Endothelial cell of umbilical vein (primary cell): Measurements from ENCODE around the gene UQCR10. TPM values are rescaled to one million over a fixed set of nuclear protein-coding genes. Genes with fewer than 3 reads are reported as not detected.

Experiments
- BruUV-seq: library from RNA; stranded (reverse); fragments of 400-500 nt; replicated peaks from 2 replicates; lab custom pipeline; 2021; lab: Mats Ljungman, UMichigan
- CTCF ChIA-PET: fragments of 300-600, 350-600 bp; sonication (Branson Sonifier 250); formaldehyde crosslinking; loops from one replicate; lab custom pipeline; 2021; ENCODE audit warnings: antibody characterized with exemption, inconsistent platforms; lab: Charles Lee
- POLR2A ChIA-PET: fragments of 300-600, 350-600 bp; sonication (Branson Sonifier 250); formaldehyde crosslinking; loops from one replicate; lab custom pipeline; 2021; ENCODE audit warnings: antibody characterized with exemption, inconsistent platforms; lab: Charles Lee
- DNase-seq: peaks from one replicate; pipeline ENCODE4 v3.0.0-alpha.2; 2011; ENCODE audit warnings: low read depth, low spot score
- FAIRE-seq: peaks from 2 replicates; lab custom pipeline; 2011; peaks lifted over from hg19 to GRCh38; lab: Jason Lieb, UNC
- H2AFZ ChIP-seq: 2 replicates; pipeline ENCODE4 v1.6.0; 2012; ENCODE audit warnings: low read depth, low read length, control low read depth, inconsistent platforms
- H3K27ac ChIP-seq: 2 replicates; pipeline ENCODE4 v1.5.1; 2011; ENCODE audit warnings: low read depth, mild to moderate bottlenecking, control low read depth, low read length, moderate library complexity; ENCODE audit not compliant: insufficient read depth
- H3K27me3 ChIP-seq, 2 experiments: 2 replicates each; pipeline versions ENCODE4 v1.6.0 to v1.6.1; 2011; ENCODE audit warnings: low read length in 2 of 2, mixed read lengths in 1 of 2; ENCODE audit not compliant: control insufficient read depth in 2 of 2, insufficient read depth in 2 of 2
- H3K36me3 ChIP-seq, 2 experiments: 2 replicates in 1 of 2; 3 replicates in 1 of 2; pipeline ENCODE4 v1.5.1; 2011; ENCODE audit warnings: low read length in 2 of 2, mild to moderate bottlenecking in 1 of 2, moderate library complexity in 1 of 2; ENCODE audit not compliant: control insufficient read depth in 2 of 2, insufficient read depth in 2 of 2; ENCODE audit errors: extremely low read depth in 1 of 2
- H3K4me1 ChIP-seq: 3 replicates; pipeline ENCODE4 v1.5.1; 2011; ENCODE audit warnings: mild to moderate bottlenecking, low read length; ENCODE audit not compliant: control insufficient read depth, insufficient read depth; ENCODE audit errors: extremely low read depth
- H3K4me2 ChIP-seq: 2 replicates; pipeline ENCODE4 v1.6.1; 2011; ENCODE audit warnings: low read length, control low read depth, mixed read lengths; ENCODE audit not compliant: insufficient read depth
- H3K4me3 ChIP-seq, 3 experiments: fragments of 200-600 bp in 1 of 3; sonication (generic), shearing (Covaris generic) in 1 of 3; replicated peaks in 1 of 3; 2 replicates each; pipeline ENCODE4 v1.5.1; 2011 to 2016; ENCODE audit warnings: control low read depth in 3 of 3, low read length in 3 of 3, mild to moderate bottlenecking in 2 of 3, inconsistent platforms in 1 of 3, low read depth in 1 of 3, moderate library complexity in 1 of 3; ENCODE audit not compliant: insufficient read depth in 1 of 3
- H3K79me2 ChIP-seq: 2 replicates; pipeline ENCODE4 v1.6.0; 2012; ENCODE audit warnings: low read length, inconsistent platforms; ENCODE audit not compliant: control insufficient read depth, insufficient read depth
- H3K9ac ChIP-seq: replicated peaks from 2 replicates; pipeline ENCODE3; 2011; ENCODE audit warnings: low read length, control low read depth; ENCODE audit not compliant: insufficient read depth; ENCODE audit errors: extremely low read depth
- H3K9me1 ChIP-seq: replicated peaks from 3 replicates; pipeline ENCODE4 v1.6.0; 2011; ENCODE audit warnings: mild to moderate bottlenecking, low read length; ENCODE audit not compliant: control insufficient read depth, insufficient read depth; ENCODE audit errors: extremely low read depth
- H3K9me3 ChIP-seq: replicated peaks from 2 replicates; pipeline ENCODE4 v1.5.1; 2012; ENCODE audit warnings: low read length, inconsistent platforms; ENCODE audit not compliant: control insufficient read depth, insufficient read depth
- H4K20me1 ChIP-seq: replicated peaks from 2 replicates; pipeline ENCODE3; 2011; ENCODE audit warnings: mild to moderate bottlenecking, low read length; ENCODE audit not compliant: control insufficient read depth, insufficient read depth; ENCODE audit errors: extremely low read depth
- CTCF ChIP-seq, 2 donors: IDR thresholded peaks; 1 replicate in 1 of 2; 2 replicates in 1 of 2; pipeline ENCODE4 v1.5.1; 2011; ENCODE audit warnings: low read length in 2 of 2, mild to moderate bottlenecking in 2 of 2, moderate library complexity in 2 of 2, control low read depth in 1 of 2, inconsistent platforms in 1 of 2, low read depth in 1 of 2; ENCODE audit not compliant: insufficient read depth in 1 of 2; ENCODE audit errors: extremely low read depth in 1 of 2
- EZH2 ChIP-seq: IDR thresholded peaks from 2 replicates; pipeline ENCODE4 v1.6.1; 2012; ENCODE audit warnings: borderline replicate concordance, low read depth, mild to moderate bottlenecking, moderate library complexity, low read length, inconsistent platforms; ENCODE audit not compliant: severe bottlenecking
- JUN ChIP-seq: IDR thresholded peaks from 2 replicates; pipeline ENCODE4 v1.6.1; 2011; ENCODE audit warnings: borderline replicate concordance, low read depth; ENCODE audit not compliant: insufficient read length, insufficient read depth
- MAX ChIP-seq: IDR thresholded peaks from 2 replicates; pipeline ENCODE4 v1.6.1; 2011; ENCODE audit not compliant: insufficient read depth, insufficient read length
- MYC ChIP-seq: IDR thresholded peaks from one replicate; pipeline ENCODE4 v1.6.1; 2011; ENCODE audit warnings: mild to moderate bottlenecking, low read depth, low read length
- POLR2A ChIP-seq: IDR thresholded peaks from 2 replicates; pipeline ENCODE4 v1.6.1; 2012; ENCODE audit warnings: low read depth, mild to moderate bottlenecking, control low read depth, low read length
- POLR2AphosphoS5 ChIP-seq: IDR thresholded peaks from 2 replicates; pipeline ENCODE4 v1.6.1; 2012; ENCODE audit warnings: low read depth, mild to moderate bottlenecking, control low read depth, low read length, moderate library complexity; ENCODE audit not compliant: insufficient read depth
- dilution Hi-C: fragments of 300-500 bp; cut with MboI; formaldehyde crosslinking; loops from one replicate; pipeline ENCODE4 v1.15.0; 2019; ENCODE audit warnings: low sequenced_read_pairs; ENCODE audit not compliant: extremely low pct_ligation_motif_present
- intact Hi-C: fragments of 100-400 bp; cut with micrococcal nuclease; formaldehyde crosslinking; loops from one replicate; pipeline ENCODE4 v1.10.0; 2022
- polyA plus RNA-seq, 4 experiments: library from polyadenylated mRNA; depleted of rRNA in 3 of 4; stranded (reverse) in 3 of 4; unstranded in 1 of 4; fragments of >200 nt; gene quantifications; 2 replicates each; pipeline versions ENCODE4 v1.2.1 to v1.2.3, GENCODE V29; 2011 to 2012; ENCODE audit warnings: missing spikeins in 1 of 4
- total RNA-seq: library from RNA; stranded (reverse); gene quantifications from 2 replicates; pipeline ENCODE4 v1.2.3, GENCODE V29; 2021

Gene UQCR10
- total and polyA plus RNA-seq, 2 donors (not counting 3 experiments of a cell fraction or from before 2014, with no cell fraction given) = 96.6 to 196 TPM

- H3K9me1 ChIP-seq = no peaks in the 10 kb centered on the region
- TF ChIP-seq MYC (no peak), JUN (no peak), POLR2A (no peak), MAX (no peak), EZH2 (no peak), CTCF (IDR thresholded peaks at IDR 0.05; ENCODE audit: extremely low read depth in 1 of 2, insufficient read depth in 1 of 2, low read depth in 1 of 2, low read length in 2 of 2) (no peak), POLR2AphosphoS5 (no peak)
- no peaks in the 10 kb centered on the region for H3K4me1 ChIP-seq
- ChIA-PET POLR2A (no interaction called here), CTCF (interaction anchor here (1.0 kb wide), 1 partner anchor 195 kb away, joined by 3 read pairs; no protein-coding TSS in a partner anchor)
- no peak overlapping the region for H3K4me3 ChIP-seq
- no peaks in the 10 kb centered on the region for H3K79me2 ChIP-seq
- no peak overlapping the region for H3K27ac ChIP-seq
- intact Hi-C loops (no loop called here), dilution Hi-C loops (no loop called here)
- H4K20me1 ChIP-seq = no peaks in the 10 kb centered on the region
- peaks cover 16 to 32% of the 10 kb centered on the region in 2 experiments for H3K36me3 ChIP-seq
- DNase-seq (no peak), FAIRE-seq (no peak)
- BruUV-seq = no TSS peak
- no peaks in the 10 kb centered on the region for H3K9me3 ChIP-seq
- no peaks in the 10 kb centered on the region for H3K27me3 ChIP-seq
- H2AFZ ChIP-seq = no peak overlapping the region
- no peak overlapping the region for H3K4me2 ChIP-seq
- no peak overlapping the region for H3K9ac ChIP-seq
These were observed 43.0 kb downstream of the UQCR10 start for GRCh38 chr22:29810216-29810615.
